Spleen (tissue), 11 donors: ENCODE data around the gene PCDHGB3. TPM values are rescaled to one million over a fixed set of nuclear protein-coding genes. Genes with fewer than 3 reads are reported as not detected.

Source experiments
- DNase-seq: peaks from one replicate; pipeline ENCODE4 v3.0.0-alpha.2; 2020
- H3K27ac ChIP-seq, 8 donors: fragments of 200-600 bp; sonication (generic) in 7 of 8; 1 replicate in 4 of 8; 2 replicates in 4 of 8; pipeline versions ENCODE4 v1.5.0 to v1.8.0; 2016 to 2021; ENCODE audit warnings: inconsistent platforms in 4 of 8, mild to moderate bottlenecking in 4 of 8, moderate library complexity in 1 of 8
- H3K27me3 ChIP-seq, 7 donors: fragments of 200-600 bp; sonication (generic) in 6 of 7; replicated peaks in 1 of 7; 1 replicate in 4 of 7; 2 replicates in 3 of 7; pipeline versions ENCODE4 v1.5.0 to v1.8.0; 2016 to 2021; ENCODE audit warnings: inconsistent platforms in 3 of 7, mild to moderate bottlenecking in 1 of 7
- H3K36me3 ChIP-seq, 6 donors: fragments of 200-600 bp; sonication (generic) in 5 of 6; 1 replicate in 4 of 6; 2 replicates in 2 of 6; pipeline versions ENCODE4 v1.5.0 to v1.8.0; 2016 to 2021; ENCODE audit warnings: inconsistent platforms in 2 of 6
- H3K4me1 ChIP-seq, 6 donors: fragments of 200-600 bp; sonication (generic) in 5 of 6; 1 replicate in 3 of 6; 2 replicates in 3 of 6; pipeline versions ENCODE4 v1.5.0 to v1.8.0; 2016 to 2021; ENCODE audit warnings: inconsistent platforms in 3 of 6
- H3K4me3 ChIP-seq, 8 donors: fragments of 200-600 bp; sonication (generic) in 7 of 8; 1 replicate in 4 of 8; 2 replicates in 4 of 8; pipeline versions ENCODE4 v1.5.0 to v1.8.0; 2016 to 2021; ENCODE audit warnings: inconsistent platforms in 4 of 8, mild to moderate bottlenecking in 4 of 8, moderate library complexity in 2 of 8
- H3K9me3 ChIP-seq, 8 donors: fragments of 200-600 bp; sonication (generic) in 7 of 8; 1 replicate in 4 of 8; 2 replicates in 4 of 8; pipeline versions ENCODE4 v1.5.0 to v1.8.0; 2016 to 2021; ENCODE audit warnings: inconsistent platforms in 4 of 8
- CTCF ChIP-seq, 11 experiments: fragments of 200-600 bp in 7 of 11; fragments of 450-650 bp in 4 of 11; sonication (generic) in 4 of 11; IDR thresholded peaks in 8 of 11; conservative IDR thresholded peaks in 3 of 11; 1 replicate in 7 of 11; 2 replicates in 4 of 11; pipeline versions ENCODE4 v1.4.0 to v1.8.0; 2016 to 2021; ENCODE audit warnings: antibody characterized with exemption in 11 of 11, inconsistent platforms in 4 of 11, mild to moderate bottlenecking in 1 of 11
- POLR2A ChIP-seq, 3 donors: fragments of 450-650 bp; IDR thresholded peaks; one replicate each; pipeline ENCODE4 v1.5.1; 2017; ENCODE audit warnings: antibody characterized with exemption in 3 of 3, mild to moderate bottlenecking in 1 of 3
- POLR2AphosphoS5 ChIP-seq, 3 donors: sonication (generic); formaldehyde crosslinking; IDR thresholded peaks; one replicate each; pipeline ENCODE4 v1.5.1; 2017; ENCODE audit warnings: antibody characterized with exemption in 3 of 3
- WGBS, 5 donors: extraction: QIAGEN DNeasy Blood & Tissue Kit in 3 of 5; methylation state at CpG; one replicate each; pipeline versions ENCODE4 v1.1.5 to v1.1.7; 2013 to 2018; 5-methylcytosine and 5-hydroxymethylcytosine counted together
- intact Hi-C: fragments of 100-400 bp; cut with DNase I; formaldehyde crosslinking; loops from one replicate; pipeline ENCODE4 v1.15.0; 2023; ENCODE audit warnings: low total_unique reads
- polyA plus RNA-seq, 3 donors: library from polyadenylated mRNA; stranded (reverse); fragments of 200-250 nt; gene quantifications; one replicate each; pipeline ENCODE4 v1.2.1, GENCODE V29; 2013
- total RNA-seq, 7 donors: library from RNA; depleted of rRNA in 3 of 7; stranded (reverse); fragments of >200 nt in 3 of 7; fragmentation: NEBNext Ultra II Directional in 4 of 7; extraction: Animal tissue kit (Norgen Biotek cat#: 25700) in 4 of 7; gene quantifications; one replicate each; pipeline versions ENCODE4 v1.1.0 to v1.2.1, GENCODE V29; 2016 to 2021
- donor health status: healthy with polysubstance abuse.
- donor health status: DM: no; HTN: no; CAD: no; lungs with moderate emphysema.
- donor health status: DM: no; HTN: no; CAD: no.
- donor health status: Bipolar disorder and iron deficiency.
- donor health status: healthy.
- donor health status: DM: no; HTN: no; CAD: no.
- donor health status: DM: yes; HTN: yes; CAD: no.

Gene PCDHGB3
- total and polyA plus RNA-seq, 10 donors: 0.06 to 5.0 (median 3.8) TPM

- Histone ChIP-seq H3K27me3 (peaks cover 0 to 93% (median 25%) of the 10 kb centered on the region in 7 donors), H3K4me1 (no peaks in the 10 kb centered on the region), H3K9me3 (peaks cover 7 to 96% (median 81%) of the 10 kb centered on the region in 8 donors), H3K36me3 (peaks cover 0 to 7% (median 0%) of the 10 kb centered on the region in 6 donors), H3K27ac (no peak overlapping the region), H3K4me3 (peak overlapping the region in 1 of 8 donors; percentile 24)
- no peak for TF ChIP-seq POLR2A (IDR thresholded peaks at IDR 0.05)
- no peak for TF ChIP-seq POLR2AphosphoS5 (IDR thresholded peaks at IDR 0.05)
- no peak for TF ChIP-seq CTCF (IDR thresholded peaks at IDR 0.05 in 8 of 11, conservative IDR thresholded peaks at IDR 0.05 in 3 of 11)
- DNase-seq: no peak
- intact Hi-C loops: no loop called here
- WGBS, 5 donors: 24 to 39% (median 29%) methylated on average over 15 of the region's 15 CpGs
Observed at GRCh38 chr5:141398608-141399007, 28.6 kb downstream of the PCDHGB3 start.

- 30 to 40% (median 35%) methylated on average over 15 to 61 of the region's 61 CpGs for WGBS, 5 donors
- H3K27me3 ChIP-seq: peaks cover 0 to 93% (median 23%) of the 10 kb centered on the region in 7 donors
Observed at GRCh38 chr5:141399555-141400258, 29.7 kb downstream of the PCDHGB3 start.

GRCh38 chr5:141402553-141403243 is 32.7 kb downstream of the PCDHGB3 start, which contains the start of gene PCDHGA9:
Gene PCDHGA9, plus strand, starts transcription at chr5:141402778. Its CDS starts 175 bp downstream, at chr5:141402953.
- intact Hi-C loops: no loop called here
- peak within 1 kb of the TSS in 4 of 8 donors; percentile 5 to 61 (median 23) for H3K4me3 ChIP-seq
- peaks cover 0 to 94% (median 19%) of the 10 kb centered on the region in 7 donors for H3K27me3 ChIP-seq
- no peaks in the 10 kb centered on the region for H3K4me1 ChIP-seq
- no peak within 1 kb of the TSS for H3K27ac ChIP-seq
- peaks cover 0 to 7% (median 0%) of the 10 kb centered on the region in 6 donors for H3K36me3 ChIP-seq
- DNase-seq: peak; percentile 59
- peak in 4 of 11 experiments; percentile 8 to 19 (median 16) for TF ChIP-seq CTCF (IDR thresholded peaks at IDR 0.05 in 8 of 11, conservative IDR thresholded peaks at IDR 0.05 in 3 of 11)
- no peak for TF ChIP-seq POLR2AphosphoS5 (IDR thresholded peaks at IDR 0.05)
- H3K9me3 ChIP-seq: peaks cover 7 to 97% (median 89%) of the 10 kb centered on the region in 8 donors
- WGBS, 5 donors: 12 to 30% (median 20%) methylated on average over 23 to 27 of the region's 27 CpGs

More at GRCh38 chr5:141399555-141400258, 29.7 kb downstream of the PCDHGB3 start:
- Histone ChIP-seq H3K4me3 (peak overlapping the region in 1 of 8 donors; percentile 4), H3K9me3 (peaks cover 7 to 96% (median 79%) of the 10 kb centered on the region in 8 donors), H3K27ac (no peak overlapping the region), H3K4me1 (no peaks in the 10 kb centered on the region), H3K36me3 (peaks cover 0 to 7% (median 0%) of the 10 kb centered on the region in 6 donors)
- DNase-seq: no peak
- intact Hi-C loops: no loop called here
- TF ChIP-seq POLR2A (IDR thresholded peaks at IDR 0.05) (no peak), CTCF (IDR thresholded peaks at IDR 0.05 in 8 of 11, conservative IDR thresholded peaks at IDR 0.05 in 3 of 11) (no peak), POLR2AphosphoS5 (IDR thresholded peaks at IDR 0.05) (no peak)

- intact Hi-C loops: no loop called here
- peaks cover 7 to 100% (median 92%) of the 10 kb centered on the region in 8 donors for H3K9me3 ChIP-seq
- 28 to 41% (median 34%) methylated on average over 20 to 22 of the region's 22 CpGs for WGBS, 5 donors
Observed at GRCh38 chr5:141403387-141403786, 33.3 kb downstream of the PCDHGB3 start.

More at GRCh38 chr5:141403387-141403786, 33.3 kb downstream of the PCDHGB3 start:
- H3K4me3 ChIP-seq: peak overlapping the region in 1 of 8 donors; percentile 61
- TF ChIP-seq POLR2A (IDR thresholded peaks at IDR 0.05) (no peak), CTCF (IDR thresholded peaks at IDR 0.05 in 8 of 11, conservative IDR thresholded peaks at IDR 0.05 in 3 of 11) (no peak), POLR2AphosphoS5 (IDR thresholded peaks at IDR 0.05) (no peak)
- peaks cover 0 to 97% (median 25%) of the 10 kb centered on the region in 7 donors for H3K27me3 ChIP-seq
- no peaks in the 10 kb centered on the region for H3K4me1 ChIP-seq
- H3K36me3 ChIP-seq: peaks cover 0 to 7% (median 0%) of the 10 kb centered on the region in 6 donors
- no peak overlapping the region for H3K27ac ChIP-seq
- DNase-seq: no peak
